Measurements from ENCODE around the gene KIF2A.

KIF2A gene

GRCh38 chr5:62330302-62330701, 24.3 kb downstream of the KIF2A start:
- DNase-seq = no peak

- DNase-seq = peak; percentile 36
These were observed 25.9 kb downstream of the KIF2A start for GRCh38 chr5:62331921-62332320.

- DNase-seq = no peak
These were observed 27.3 kb downstream of the KIF2A start for GRCh38 chr5:62333250-62333794.

GRCh38 chr5:62334082-62334481, 28.1 kb downstream of the KIF2A start:
- DNase-seq = no peak

- no peak for DNase-seq
These were observed 34.4 kb downstream of the KIF2A start for GRCh38 chr5:62340392-62340791.

GRCh38 chr5:62340979-62341378, 35.0 kb downstream of the KIF2A start:
- DNase-seq = no peak

GRCh38 chr5:62341783-62342475, 35.9 kb downstream of the KIF2A start:
- no peak for DNase-seq

- DNase-seq = no peak
These were observed 36.5 kb downstream of the KIF2A start for GRCh38 chr5:62342476-62342837.

GRCh38 chr5:62343428-62343827, 37.4 kb downstream of the KIF2A start:
- DNase-seq = no peak

- DNase-seq = no peak
These were observed 40.7 kb downstream of the KIF2A start for GRCh38 chr5:62346748-62347147.

GRCh38 chr5:62347928-62348327, 41.9 kb downstream of the KIF2A start:
- DNase-seq = no peak

- DNase-seq = no peak
These were observed 42.9 kb downstream of the KIF2A start for GRCh38 chr5:62348723-62349481.

- no peak for DNase-seq
These were observed 48.2 kb downstream of the KIF2A start for GRCh38 chr5:62354028-62354874.

GRCh38 chr5:62362701-62363100, 56.7 kb downstream of the KIF2A start:
- DNase-seq = no peak

- DNase-seq = no peak
These were observed 63.0 kb downstream of the KIF2A start for GRCh38 chr5:62369039-62369438.

GRCh38 chr5:62371409-62371808, 65.4 kb downstream of the KIF2A start:
- DNase-seq = no peak

- no peak for DNase-seq
These were observed 66.6 kb downstream of the KIF2A start for GRCh38 chr5:62372600-62372999.

GRCh38 chr5:62373382-62373781, 67.4 kb downstream of the KIF2A start:
- no peak for DNase-seq

- no peak for DNase-seq
These were observed 68.1 kb downstream of the KIF2A start for GRCh38 chr5:62374090-62374489.

GRCh38 chr5:62375627-62376026, 69.6 kb downstream of the KIF2A start:
- no peak for DNase-seq

GRCh38 chr5:62376064-62376463, 70.1 kb downstream of the KIF2A start:
- DNase-seq = no peak

- no peak for DNase-seq
These were observed 79.1 kb downstream of the KIF2A start for GRCh38 chr5:62385131-62385530.

GRCh38 chr5:62385816-62386400, 79.9 kb downstream of the KIF2A start:
- DNase-seq = no peak

Data from right hindlimb (tissue), 1 donor.